Right forelimb (tissue), 1 donor: ENCODE results near the gene ITGA5.

Source experiments
- DNase-seq: peaks from one replicate; pipeline ENCODE4 v3.0.0-alpha.2; 2018

ITGA5 gene

DNA sequence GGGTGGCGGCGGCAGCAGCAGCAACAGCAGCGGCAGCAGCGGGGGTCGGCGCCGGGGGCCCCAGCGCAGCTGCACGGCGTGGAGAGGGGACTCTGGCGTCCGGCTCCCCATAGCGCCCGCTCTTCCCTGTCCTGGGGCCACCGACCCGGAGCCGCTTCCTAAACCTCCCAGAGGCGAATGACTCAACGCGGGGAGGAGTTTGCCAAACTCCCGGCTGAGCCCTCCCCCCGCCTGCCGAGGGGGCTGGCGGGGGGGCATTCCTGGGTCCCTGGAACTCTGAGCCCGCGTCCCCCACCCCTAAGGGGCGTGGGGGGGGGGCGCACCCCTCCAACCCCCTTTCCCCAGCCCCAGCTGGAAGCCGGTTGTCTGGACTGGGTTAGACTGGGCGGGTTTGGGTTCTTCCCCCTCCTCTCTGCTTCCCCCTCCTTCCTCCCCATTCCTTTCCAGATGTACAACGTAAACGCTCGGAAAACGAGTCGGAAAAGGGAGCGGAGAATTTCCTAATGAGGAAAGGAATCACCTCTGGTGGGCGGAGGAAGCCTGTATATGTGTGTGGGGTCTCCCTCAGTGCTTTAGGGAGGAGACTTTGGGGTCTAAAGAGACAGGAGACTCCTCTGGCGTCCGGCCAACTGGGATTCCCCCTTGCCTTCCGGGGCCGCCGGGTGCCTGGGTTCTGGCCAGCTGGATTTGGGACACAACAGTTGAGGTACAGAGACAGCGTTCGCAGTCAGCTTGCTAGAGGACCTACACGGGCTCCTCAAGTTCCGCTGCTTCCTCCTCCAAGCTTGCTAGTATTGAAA lies at the start of gene ITGA5:
TSS of gene ITGA5 (minus strand) at position 179 of the 800 bp plus-strand sequence. CDS start at position 111, 68 bp downstream.
- peak; percentile 82 for DNase-seq

DNA sequence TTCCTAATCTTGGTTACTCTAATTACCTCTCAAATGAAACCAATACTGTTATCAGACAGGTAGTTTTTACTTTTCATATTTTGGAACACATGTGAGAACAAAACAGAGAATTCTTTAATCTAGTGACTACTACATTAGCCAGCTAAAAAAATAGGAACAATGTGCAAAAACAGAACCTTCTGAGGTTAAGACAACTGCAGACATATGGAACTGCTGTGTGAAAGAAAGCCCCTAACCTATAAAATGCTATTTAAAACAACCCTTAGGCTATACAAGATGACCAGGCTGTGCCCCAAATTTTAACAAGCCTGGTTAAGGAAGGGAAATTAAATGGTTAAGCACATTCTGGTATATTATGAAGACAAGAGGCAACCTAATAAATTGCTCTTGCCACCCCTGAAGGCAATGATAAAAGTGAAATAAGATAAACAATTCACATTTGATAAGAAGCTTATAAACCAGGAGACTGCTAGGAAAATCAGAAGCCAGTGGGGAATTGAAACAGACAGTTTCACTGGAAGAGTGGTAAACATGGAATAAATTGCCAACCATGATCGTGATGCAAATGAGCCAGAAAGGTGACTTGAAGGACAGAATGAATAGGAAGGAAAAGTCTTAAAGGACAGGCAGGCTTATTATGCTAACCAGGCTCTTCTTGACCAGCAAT lies 46.9 kb upstream of the ITGA5 start:
- no peak for DNase-seq

- no peak for DNase-seq
These were observed 44.4 kb upstream of the ITGA5 start for GRCh38 chr12:54463484-54463883.

DNA sequence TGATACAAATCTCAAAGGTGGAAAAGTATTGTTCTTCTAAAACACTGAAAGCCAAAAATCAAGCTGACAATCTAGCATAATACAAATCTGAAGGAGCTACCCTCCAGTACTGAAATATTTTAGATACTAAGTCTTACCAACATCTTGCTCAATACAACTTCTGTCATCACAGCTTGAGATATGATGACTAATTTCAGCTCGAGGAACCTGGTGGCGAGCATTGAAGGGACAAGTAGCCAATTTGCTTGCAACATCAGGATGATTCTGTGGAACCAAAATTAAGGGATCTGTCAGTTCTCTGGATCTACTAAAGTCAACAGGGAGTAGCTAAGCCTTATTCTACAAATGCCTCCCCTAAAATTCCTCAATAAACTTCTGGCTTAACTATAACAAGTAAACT lies 44.0 kb upstream of the ITGA5 start:
- no peak for DNase-seq

DNA sequence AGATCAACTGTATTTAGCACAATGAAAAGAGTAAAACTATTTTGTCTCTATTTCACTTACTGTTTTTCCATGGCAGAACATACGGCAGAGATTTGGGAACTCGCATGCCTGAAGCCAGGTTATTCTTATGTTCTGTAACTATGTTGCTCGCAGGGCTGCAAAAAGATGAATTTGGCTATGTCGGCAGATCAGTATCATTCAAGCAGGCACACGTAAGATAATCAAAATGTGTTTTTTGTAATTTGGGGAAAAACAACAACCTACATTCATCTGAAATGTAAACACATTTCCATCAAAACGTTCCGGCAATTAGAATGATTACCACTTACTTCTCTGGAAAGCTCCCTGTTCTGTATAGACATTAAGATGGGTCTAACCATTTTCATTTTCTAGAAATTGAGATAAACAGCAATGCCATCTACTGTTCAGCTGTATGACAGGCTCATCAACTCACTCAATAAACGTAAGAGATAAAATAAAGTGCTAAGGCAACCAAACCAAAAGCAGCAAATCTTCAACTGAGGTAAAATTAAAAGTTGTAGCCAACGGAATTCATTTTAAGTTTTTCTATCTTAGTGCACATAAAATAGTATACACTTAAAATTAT lies 41.4 kb upstream of the ITGA5 start:
- no peak for DNase-seq

DNA sequence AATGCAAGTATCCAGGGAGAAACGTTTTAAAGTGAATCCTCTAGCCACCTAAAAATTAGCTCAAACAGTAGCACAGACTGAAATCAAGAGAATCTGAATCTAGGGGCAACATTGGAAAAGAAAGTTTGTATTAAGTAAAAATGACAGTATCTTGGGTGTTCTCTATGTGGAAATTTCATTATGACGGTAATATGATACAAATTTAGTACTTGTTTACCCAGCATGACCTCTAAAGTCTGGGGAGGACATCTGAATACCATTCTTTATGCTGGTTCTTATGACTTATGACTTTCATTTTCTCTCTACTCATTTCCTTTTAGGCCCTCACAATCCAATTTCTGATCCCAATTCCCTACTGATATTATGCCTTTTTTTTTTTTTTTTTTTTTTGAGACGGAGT lies 40.3 kb upstream of the ITGA5 start:
- no peak for DNase-seq

DNA sequence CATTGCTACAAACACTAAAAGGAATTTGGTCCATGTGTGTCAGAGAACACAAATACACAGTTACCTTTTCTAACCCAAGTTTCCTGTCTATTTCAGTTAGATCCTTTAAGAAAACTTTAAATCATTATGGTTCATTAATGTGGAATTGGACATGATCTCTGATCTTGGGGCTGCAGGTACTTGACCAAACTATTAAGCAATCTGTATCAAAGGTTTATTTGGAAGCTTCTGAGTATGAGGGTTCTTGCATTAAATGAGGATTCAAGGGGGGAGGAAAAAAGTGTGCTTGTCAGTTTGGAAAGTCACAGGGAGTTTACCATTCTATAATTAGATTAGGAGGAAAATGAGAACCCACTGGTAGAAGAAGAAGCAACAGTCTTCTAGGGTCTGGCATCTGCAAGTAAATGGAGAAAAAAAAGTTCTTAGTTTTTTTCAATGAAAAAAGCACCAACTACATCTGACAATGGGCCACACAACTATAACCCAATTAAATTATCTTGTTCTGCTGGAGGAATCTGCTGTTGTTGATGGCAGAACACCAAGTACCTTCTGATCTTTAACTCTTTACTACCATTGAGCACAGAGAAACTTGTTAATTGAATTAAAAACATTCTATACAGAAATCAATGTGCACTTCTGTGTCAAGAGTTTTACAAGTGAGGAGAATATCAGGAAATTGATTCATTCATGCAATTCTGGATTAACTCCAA lies 36.8 kb upstream of the ITGA5 start:
- no peak for DNase-seq

- DNase-seq = no peak
These were observed 33.6 kb upstream of the ITGA5 start for GRCh38 chr12:54452628-54453027.

GRCh38 chr12:54448344-54448743 lies 29.3 kb upstream of the ITGA5 start:
- DNase-seq = no peak

- no peak for DNase-seq
These were observed 28.9 kb upstream of the ITGA5 start for GRCh38 chr12:54447917-54448316.

GRCh38 chr12:54444206-54444605 lies 25.1 kb upstream of the ITGA5 start:
- DNase-seq = no peak

DNA sequence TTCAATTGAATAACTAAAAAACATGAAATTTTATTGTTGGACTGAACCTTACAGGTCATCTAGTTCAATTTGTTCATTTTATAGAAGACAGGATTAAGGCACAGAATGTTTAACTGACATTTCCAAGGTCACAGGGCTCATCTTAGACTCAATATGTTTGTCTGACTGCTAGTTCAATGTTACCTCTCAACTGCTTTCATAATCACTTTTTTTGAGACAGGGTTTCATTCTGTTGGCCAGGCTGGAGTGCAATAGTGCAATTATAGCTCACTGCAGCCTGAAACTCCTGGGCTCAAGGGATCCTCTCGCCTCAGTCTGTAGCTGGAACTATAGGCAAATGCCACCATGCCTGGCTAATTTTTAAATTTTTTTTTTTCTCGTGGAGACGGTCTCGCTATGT lies 24.4 kb upstream of the ITGA5 start:
- DNase-seq = no peak

DNA sequence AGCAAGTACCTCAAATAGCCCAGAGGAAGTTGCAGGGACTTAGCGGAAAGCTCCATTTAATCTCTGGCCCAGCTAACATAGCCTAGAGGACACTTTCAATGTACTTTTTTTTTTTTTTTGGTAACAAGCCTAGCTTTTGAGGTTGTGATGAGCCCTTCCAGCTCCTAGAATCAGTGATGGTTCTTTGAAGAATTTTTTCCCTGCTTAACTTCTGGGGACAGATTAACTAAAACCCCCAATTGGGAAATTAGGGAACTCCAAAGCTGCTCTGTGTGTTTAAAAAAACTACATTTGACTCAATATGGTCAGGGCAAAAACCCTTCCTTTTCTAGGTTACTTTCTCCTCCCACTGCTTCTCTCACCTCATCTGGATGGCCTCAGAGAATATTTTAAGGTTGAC lies 23.9 kb upstream of the ITGA5 start:
- DNase-seq = no peak

DNA sequence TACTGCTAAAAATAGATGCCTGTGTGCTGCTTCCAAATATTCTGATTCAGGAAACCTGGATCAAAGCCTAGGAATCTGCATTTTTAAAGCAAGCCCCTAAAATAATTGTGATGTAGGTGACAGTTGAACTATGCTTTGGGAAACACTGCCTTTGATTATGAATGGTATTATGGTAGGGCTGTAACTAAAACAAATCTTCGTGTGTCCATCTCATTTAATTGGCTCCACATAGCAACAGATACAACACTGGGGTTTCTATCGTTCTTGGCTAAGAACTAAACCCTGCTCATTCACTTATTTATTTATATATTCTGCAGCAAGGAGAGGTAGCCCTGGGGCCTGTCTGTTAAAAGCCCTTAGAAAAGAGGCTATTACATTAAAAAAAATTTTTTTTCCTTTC lies 23.0 kb upstream of the ITGA5 start:
- DNase-seq = no peak

DNA sequence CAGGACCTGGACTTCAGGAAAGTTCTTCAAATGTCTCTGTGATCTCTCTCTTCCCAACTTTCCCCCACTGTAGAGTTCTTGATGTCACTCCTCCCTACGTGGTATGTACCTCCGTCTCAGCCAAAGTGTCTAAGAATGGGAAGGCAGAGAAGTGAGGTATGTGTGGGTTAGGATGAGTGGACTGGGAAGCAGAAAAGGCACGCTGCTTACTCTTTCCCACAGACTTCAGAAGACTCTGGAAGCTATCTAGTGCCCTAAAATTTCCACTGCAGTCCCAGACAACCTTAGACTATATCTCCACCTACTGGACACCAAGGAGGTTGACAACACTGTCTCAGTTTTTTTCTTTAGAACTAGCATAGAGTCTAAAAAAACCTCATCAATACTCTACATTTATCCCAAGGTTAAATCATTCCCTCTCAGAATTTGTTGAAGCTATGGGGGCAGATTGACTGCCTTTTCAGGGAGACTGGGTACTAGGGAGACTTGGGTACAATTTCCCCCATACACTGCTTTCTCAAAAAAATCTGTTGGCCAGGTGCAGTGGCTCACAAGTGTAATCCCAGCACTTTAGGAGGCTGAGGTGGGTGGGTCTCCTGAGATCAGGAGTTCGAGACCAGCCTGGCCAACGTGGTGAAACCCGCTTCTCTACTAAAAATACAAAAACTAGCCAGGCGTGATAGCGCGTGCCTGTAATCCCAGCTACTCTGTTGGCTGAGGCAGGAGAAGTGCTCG lies 20.6 kb upstream of the ITGA5 start:
- no peak for DNase-seq

GRCh38 chr12:54439096-54439495 lies 20.0 kb upstream of the ITGA5 start:
- DNase-seq = no peak

DNA sequence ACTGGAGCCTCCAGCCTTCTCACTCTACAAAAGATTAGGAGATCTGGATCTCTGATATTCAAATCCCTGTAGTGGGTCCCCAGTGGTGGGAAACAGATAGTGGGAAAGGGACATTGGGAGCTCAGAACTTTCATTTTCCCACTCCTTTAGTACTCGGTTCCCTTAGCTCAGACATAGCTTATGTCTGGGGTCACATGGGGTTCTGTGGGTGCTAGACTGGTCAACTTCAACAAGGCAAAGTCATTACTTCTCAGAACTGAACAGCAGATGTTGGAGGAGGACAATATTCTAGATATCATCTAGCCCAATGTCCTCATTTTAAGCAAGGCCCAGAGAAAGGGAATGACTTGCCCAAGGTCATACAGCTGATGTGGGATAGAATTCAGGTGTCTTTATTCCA lies 19.5 kb upstream of the ITGA5 start:
- no peak for DNase-seq

DNA sequence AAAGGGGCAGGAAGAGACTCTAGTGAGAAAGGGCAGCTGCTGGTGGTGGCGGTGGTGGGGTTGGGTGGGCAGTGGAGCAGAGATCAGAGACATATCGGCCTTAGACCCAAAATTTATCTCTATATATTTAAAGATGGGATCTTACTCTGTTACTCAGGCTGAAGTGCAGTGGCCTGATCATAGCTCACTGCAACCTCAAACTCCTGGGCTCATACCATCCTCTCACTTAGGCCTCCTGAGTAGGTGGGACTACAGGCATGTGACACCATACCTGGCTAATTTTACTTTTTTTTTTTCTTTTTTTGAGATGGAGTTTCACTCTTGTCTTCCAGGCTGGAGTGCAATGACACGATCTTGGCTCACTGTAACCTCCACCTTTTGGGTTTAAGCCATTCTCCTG lies 18.6 kb upstream of the ITGA5 start:
- no peak for DNase-seq

DNA sequence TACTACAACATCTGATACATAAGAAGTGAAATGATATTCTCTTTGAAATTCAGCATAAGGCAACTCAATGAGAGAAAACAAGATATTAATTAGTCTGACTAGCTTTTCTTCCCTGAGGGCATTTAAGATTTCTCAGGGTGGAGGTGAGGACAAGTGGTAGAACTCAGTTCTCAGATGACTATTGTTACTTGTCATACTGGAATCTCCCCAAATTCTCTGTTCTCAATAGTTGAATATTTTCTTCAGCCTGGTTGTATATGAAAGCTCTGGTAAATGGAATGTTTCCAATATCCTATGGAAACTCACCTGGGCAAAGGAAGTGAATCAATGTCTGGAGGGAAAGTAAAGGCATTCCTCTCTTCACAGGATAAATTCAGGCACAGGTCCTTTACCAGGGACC lies 18.2 kb upstream of the ITGA5 start:
- no peak for DNase-seq

GRCh38 chr12:54432815-54433164 lies 13.7 kb upstream of the ITGA5 start:
- no peak for DNase-seq

- DNase-seq = peak; percentile 69
These were observed 13.1 kb upstream of the ITGA5 start for GRCh38 chr12:54431911-54432814.
